Breast epithelium (tissue), 4 donors: ENCODE measurements around the gene ZFR2. TPM values are rescaled to one million over a fixed set of nuclear protein-coding genes. Genes with fewer than 3 reads are reported as not detected.

ENCODE experiments used
- DNase-seq, 2 donors: peaks; one replicate each; pipeline ENCODE4 v3.0.0-alpha.2; 2019; ENCODE audit warnings: low spot score in 2 of 2
- H3K27ac ChIP-seq, 2 donors: fragments of 200-600 bp; sonication (generic) in 1 of 2; one replicate each; pipeline ENCODE4 v1.5.1; 2016 to 2019; ENCODE audit warnings: mild to moderate bottlenecking in 1 of 2
- H3K27me3 ChIP-seq, 2 donors: fragments of 200-600 bp; sonication (generic) in 1 of 2; one replicate each; pipeline versions ENCODE4 v1.5.1 to v1.6.0; 2017 to 2019; ENCODE audit warnings: control low read depth in 1 of 2, mild to moderate bottlenecking in 1 of 2
- H3K36me3 ChIP-seq: fragments of 200-600 bp; one replicate; pipeline ENCODE4 v1.5.1; 2019
- H3K4me1 ChIP-seq, 2 donors: fragments of 200-600 bp; sonication (generic); one replicate each; pipeline ENCODE4 v1.5.1; 2016 to 2019; ENCODE audit warnings: control low read depth in 1 of 2
- H3K4me3 ChIP-seq, 3 donors: fragments of 200-600 bp; sonication (generic); 1 replicate in 2 of 3; 2 replicates in 1 of 3; pipeline ENCODE4 v1.5.1; 2016 to 2019; ENCODE audit warnings: mild to moderate bottlenecking in 3 of 3, moderate library complexity in 2 of 3
- H3K9me3 ChIP-seq, 2 donors: fragments of 200-600 bp; sonication (generic) in 1 of 2; one replicate each; pipeline ENCODE4 v1.5.1; 2016 to 2019; ENCODE audit warnings: control low read depth in 1 of 2
- CTCF ChIP-seq, 3 donors: fragments of 450-650 bp; IDR thresholded peaks; one replicate each; pipeline ENCODE4 v1.5.1; 2016 to 2017; ENCODE audit warnings: antibody characterized with exemption in 3 of 3, mild to moderate bottlenecking in 3 of 3, moderate library complexity in 3 of 3
- POLR2A ChIP-seq: fragments of 450-650 bp; IDR thresholded peaks from one replicate; pipeline ENCODE4 v1.6.1; 2016; ENCODE audit warnings: antibody characterized with exemption, mild to moderate bottlenecking, moderate library complexity
- POLR2AphosphoS5 ChIP-seq, 3 donors: sonication (generic); formaldehyde crosslinking; IDR thresholded peaks; one replicate each; pipeline ENCODE4 v1.6.1; 2017; ENCODE audit warnings: antibody characterized with exemption in 3 of 3
- intact Hi-C: fragments of 100-400 bp; cut with DNase I; formaldehyde crosslinking; loops from one replicate; pipeline ENCODE4 v1.15.1; 2023; ENCODE audit warnings: low total_unique reads
- total RNA-seq, 3 donors: library from RNA; depleted of rRNA; stranded (reverse); fragments of >200 nt; gene quantifications; one replicate each; pipeline ENCODE4 v1.1.0, GENCODE V29; 2016

Gene ZFR2
- total RNA-seq, 3 donors from 2014 or later: 0.98 TPM; not detected in 2

- Histone ChIP-seq H3K27ac (no peak overlapping the region), H3K4me3 (no peak overlapping the region), H3K36me3 (no peaks in the 10 kb centered on the region), H3K4me1 (no peaks in the 10 kb centered on the region), H3K9me3 (peaks cover 16 to 28% of the 10 kb centered on the region in 2 donors), H3K27me3 (no peaks in the 10 kb centered on the region)
- DNase-seq: no peak
- TF ChIP-seq POLR2AphosphoS5 (IDR thresholded peaks at IDR 0.05) (no peak), POLR2A (no peak), CTCF (IDR thresholded peaks at IDR 0.05) (no peak)
- intact Hi-C loops: no loop called here
Measured at GRCh38 chr19:3851254-3852176, 17.3 kb downstream of the ZFR2 start.

- H3K36me3 ChIP-seq: no peaks in the 10 kb centered on the region
- no peak overlapping the region for H3K27ac ChIP-seq
- intact Hi-C loops: no loop called here
- H3K9me3 ChIP-seq: peaks cover 16 to 28% of the 10 kb centered on the region in 2 donors
- no peak for TF ChIP-seq CTCF (IDR thresholded peaks at IDR 0.05)
- no peak for TF ChIP-seq POLR2AphosphoS5 (IDR thresholded peaks at IDR 0.05)
- TF ChIP-seq POLR2A: no peak
- H3K4me1 ChIP-seq: no peaks in the 10 kb centered on the region
- DNase-seq: no peak
- no peak overlapping the region for H3K4me3 ChIP-seq
- H3K27me3 ChIP-seq: no peaks in the 10 kb centered on the region
Measured at GRCh38 chr19:3850320-3850972, 18.4 kb downstream of the ZFR2 start.

GRCh38 chr19:3849787-3850186 lies 19.1 kb downstream of the ZFR2 start:
- no peak for DNase-seq
- peaks cover 16 to 28% of the 10 kb centered on the region in 2 donors for H3K9me3 ChIP-seq
- no peak overlapping the region for H3K4me3 ChIP-seq
- H3K27ac ChIP-seq: no peak overlapping the region
- TF ChIP-seq POLR2A: no peak
- TF ChIP-seq CTCF (IDR thresholded peaks at IDR 0.05): no peak
- no peak for TF ChIP-seq POLR2AphosphoS5 (IDR thresholded peaks at IDR 0.05)
- H3K4me1 ChIP-seq: no peaks in the 10 kb centered on the region
- no peaks in the 10 kb centered on the region for H3K36me3 ChIP-seq
- no peaks in the 10 kb centered on the region for H3K27me3 ChIP-seq
- intact Hi-C loops: no loop called here

- H3K9me3 ChIP-seq: peaks cover 16 to 28% of the 10 kb centered on the region in 2 donors
- H3K27me3 ChIP-seq: no peaks in the 10 kb centered on the region
- no peak for TF ChIP-seq POLR2AphosphoS5 (IDR thresholded peaks at IDR 0.05)
- no peak for TF ChIP-seq CTCF (IDR thresholded peaks at IDR 0.05)
- TF ChIP-seq POLR2A: no peak
- no peak for DNase-seq
- no peak overlapping the region for H3K27ac ChIP-seq
- H3K4me3 ChIP-seq: no peak overlapping the region
- H3K4me1 ChIP-seq: no peaks in the 10 kb centered on the region
- intact Hi-C loops: no loop called here
- H3K36me3 ChIP-seq: no peaks in the 10 kb centered on the region
Measured at GRCh38 chr19:3849092-3849491, 19.7 kb downstream of the ZFR2 start.

GRCh38 chr19:3844596-3844995 lies 24.2 kb downstream of the ZFR2 start:
- Histone ChIP-seq H3K4me3 (no peak overlapping the region), H3K9me3 (no peaks in the 10 kb centered on the region), H3K36me3 (no peaks in the 10 kb centered on the region), H3K27ac (no peak overlapping the region), H3K4me1 (no peaks in the 10 kb centered on the region), H3K27me3 (peaks cover 0 to 5% of the 10 kb centered on the region in 2 donors)
- intact Hi-C loops: no loop called here
- no peak for DNase-seq
- TF ChIP-seq POLR2A (no peak), POLR2AphosphoS5 (IDR thresholded peaks at IDR 0.05) (no peak), CTCF (IDR thresholded peaks at IDR 0.05) (no peak)
